LoVo (cell line): ENCODE measurements around the gene CRYBG2.

ENCODE experiments used
- DNase-seq: peaks from one replicate; pipeline ENCODE4 v3.0.0-alpha.2; 2016; ENCODE audit warnings: low spot score

Gene CRYBG2

DNA sequence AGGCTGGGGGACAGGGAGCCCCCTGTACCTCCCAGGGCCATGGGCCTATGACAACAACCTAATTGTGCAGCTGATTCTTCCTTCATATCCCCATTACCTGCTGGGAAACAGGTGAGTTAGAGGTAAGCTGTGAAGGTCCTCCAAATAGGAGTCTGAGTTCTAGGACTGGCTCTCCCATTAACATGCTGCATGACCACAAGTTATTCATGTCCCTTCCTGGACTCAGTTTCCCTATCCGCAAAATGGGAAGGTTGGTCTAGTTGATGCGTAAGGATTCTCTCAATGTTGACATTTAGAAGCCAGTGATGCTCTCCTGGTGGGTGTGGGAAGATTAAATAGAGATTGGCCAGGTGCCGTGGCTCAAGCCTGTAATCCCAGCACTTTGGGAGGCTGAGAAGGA is 14.6 kb upstream of the CRYBG2 start:
- DNase-seq: no peak

DNA sequence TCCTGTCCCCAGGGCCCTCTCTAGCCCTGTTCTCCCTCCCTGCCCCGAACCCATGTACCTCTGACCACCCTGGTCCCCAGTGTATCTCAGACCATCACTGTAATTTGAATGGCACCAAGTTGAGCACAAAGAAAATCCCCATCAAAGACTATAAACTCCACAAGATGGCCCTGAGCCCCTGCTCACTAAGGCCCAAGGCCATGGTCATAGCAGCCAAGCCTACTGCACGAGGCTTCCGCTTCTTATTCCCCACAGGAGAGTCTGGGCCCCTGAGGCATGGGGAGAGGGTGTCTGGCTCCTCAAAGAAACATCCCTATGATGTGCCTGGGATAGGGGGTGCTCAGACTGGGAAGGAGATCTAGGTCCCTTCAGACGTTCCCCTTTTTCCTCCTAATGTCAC is 14.1 kb upstream of the CRYBG2 start:
- no peak for DNase-seq

DNA sequence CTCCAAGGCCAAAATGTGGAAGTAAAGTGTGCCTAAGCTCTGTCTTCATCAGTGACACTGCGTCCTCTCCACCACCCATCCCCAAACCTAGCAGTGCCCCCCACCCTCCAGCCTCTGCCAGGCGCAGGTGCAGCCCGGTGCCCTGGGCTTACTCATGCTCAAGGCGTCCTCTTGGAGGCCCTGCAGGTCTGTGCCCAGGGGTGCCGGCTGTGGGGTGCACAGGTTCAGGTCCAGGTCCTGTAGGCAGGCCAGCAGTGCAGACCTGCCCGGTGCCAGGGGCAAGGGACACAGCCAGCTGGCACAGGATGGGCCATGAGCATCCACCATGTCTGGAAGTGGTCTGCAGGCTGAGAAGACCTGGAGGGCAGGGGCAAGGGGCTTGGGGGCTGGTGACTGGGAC is 13.5 kb upstream of the CRYBG2 start:
- DNase-seq: no peak

DNA sequence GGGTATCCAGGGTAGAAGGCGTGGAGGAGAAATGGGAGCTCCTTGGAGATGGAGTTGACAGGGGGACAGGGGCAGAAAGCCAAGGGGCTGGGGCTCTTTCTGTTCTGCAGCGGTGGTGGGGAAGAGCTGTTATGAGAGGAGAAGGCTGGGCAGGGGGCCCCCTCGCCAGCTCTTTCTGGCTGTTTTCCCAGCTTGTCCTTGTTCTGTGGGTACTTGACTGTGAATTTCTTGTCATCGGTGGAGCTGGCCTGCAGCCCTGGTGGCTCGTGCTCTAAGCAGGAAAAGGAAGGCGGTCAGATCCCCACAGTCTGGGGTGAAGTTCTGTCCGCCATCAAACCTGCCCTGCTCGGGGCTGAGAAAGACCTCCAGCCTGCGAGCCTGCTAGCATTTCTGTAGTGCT is 11.0 kb upstream of the CRYBG2 start:
- no peak for DNase-seq

DNA sequence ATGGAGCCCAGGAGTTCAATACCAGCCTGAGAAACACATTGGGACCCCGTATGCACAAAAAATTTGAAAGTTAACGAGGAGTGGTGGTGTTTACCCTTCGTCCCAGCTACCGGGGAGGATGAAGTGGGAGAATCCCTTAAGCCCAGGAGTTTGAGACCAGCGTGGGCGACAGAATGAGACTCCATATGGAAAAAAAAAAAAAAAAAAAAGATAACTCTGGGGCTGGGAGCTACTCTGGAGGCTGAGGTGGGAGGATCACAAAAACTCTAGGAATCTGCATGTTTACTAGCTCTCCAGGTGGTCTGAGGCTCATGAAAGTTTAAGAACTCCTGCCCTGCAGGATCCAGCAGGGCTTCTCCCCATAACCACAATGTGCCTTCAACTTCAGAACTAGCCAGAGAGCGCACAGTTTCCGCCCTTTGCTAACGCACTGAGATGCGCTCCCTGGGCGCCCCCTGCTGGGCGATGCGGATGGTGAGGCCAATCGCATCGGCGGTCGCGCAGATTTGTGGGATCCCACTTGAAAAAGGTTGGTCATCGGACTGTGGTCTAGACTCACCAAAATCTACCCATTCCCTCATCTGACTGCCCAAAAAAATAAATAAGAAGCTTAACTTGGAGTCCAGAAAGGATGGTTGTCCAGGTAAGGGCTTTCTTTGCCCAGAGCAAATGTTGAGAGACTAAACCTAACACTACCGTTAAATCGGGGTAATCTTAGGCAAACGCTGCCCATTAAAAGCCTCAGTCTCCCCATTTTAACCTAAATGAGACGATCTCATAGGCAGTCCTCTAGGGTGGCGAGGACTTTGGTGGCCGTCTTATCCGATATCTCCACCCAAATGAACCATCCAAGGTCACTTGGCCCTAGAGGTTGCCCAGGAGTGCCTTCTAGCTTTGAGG is 9.9 kb upstream of the CRYBG2 start:
- DNase-seq: peak; percentile 74

DNA sequence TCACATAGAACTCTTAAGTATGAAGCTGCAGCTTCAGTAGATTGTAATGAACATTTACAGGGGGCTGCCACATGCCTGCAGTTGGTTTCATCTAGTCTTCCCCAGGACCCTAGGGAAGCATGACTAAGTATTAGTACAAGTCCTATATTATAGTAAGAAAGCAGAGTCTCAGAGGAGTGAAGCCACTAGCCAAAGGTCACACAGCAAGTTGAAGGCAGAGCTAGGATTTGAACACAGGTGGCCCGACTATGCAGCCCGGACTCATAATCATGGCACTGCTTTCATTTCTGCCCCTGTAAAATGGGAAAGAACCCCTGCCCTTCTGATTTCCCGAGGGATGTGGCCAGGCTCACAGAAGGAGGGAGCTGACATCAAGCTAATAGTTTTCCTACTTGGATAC is 8.4 kb upstream of the CRYBG2 start:
- DNase-seq: no peak

DNA sequence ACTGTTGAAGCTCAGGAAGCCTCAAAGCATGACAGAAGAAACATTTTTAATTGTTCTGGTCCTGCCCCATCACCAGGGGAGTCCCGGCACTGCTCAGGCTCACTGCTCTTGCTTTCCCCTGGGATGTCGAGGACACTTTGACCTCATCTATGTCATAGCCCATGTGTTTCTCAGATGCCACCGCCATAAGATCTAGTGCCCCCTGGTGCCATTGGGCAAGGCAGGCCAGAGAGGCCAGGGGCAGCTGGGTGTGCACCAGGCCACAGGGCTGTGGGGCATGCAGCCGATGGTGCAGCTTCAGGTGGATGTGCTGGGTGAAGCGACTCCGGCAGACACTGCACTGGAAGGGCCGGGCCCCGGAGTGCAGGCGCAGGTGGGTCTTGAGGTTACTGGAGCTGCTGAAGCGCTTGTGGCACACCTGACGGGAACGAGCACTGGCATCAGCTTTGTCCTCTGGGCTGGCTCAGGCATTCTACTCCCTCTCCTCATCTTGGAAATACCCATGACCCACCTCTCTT is 7.7 kb upstream of the CRYBG2 start:
- no peak for DNase-seq

DNA sequence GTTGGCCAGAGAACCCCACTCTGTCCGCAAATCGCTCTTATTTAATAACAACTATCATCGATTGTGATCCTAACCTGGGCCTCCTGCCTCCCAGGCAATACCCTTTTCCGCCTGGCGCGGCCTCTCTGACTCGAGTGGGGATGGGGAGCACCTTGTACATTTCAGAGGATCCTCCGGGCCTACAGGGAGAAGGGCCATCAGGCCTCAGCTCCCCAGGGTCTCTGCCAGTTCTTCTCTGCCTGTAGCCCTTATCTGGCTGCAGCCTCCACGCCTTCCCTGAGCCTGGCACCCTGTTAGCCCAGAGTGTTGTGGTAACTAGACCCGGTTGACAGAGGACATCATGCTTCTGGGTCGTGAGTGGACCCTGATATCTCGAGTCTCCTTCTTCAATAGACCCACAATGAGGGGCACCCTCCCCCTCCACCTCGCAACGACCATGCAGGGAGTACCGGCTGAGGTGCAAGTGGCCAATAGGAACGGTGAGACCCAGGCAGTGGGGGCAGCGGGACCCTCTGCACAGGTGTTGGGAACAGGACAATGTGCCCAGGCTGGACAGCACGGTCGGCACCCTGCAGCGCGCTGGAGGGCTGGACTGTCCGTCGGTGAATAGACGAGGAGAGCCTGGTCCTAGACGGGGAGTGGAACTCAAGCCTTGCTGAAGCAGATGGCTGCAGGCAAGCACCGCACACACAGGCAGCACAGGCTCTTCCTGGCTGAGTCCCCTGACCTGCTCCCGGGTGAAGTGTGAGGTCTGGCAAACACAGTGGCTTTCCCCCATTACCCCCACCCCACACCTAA is 7.1 kb upstream of the CRYBG2 start:
- DNase-seq: no peak

DNA sequence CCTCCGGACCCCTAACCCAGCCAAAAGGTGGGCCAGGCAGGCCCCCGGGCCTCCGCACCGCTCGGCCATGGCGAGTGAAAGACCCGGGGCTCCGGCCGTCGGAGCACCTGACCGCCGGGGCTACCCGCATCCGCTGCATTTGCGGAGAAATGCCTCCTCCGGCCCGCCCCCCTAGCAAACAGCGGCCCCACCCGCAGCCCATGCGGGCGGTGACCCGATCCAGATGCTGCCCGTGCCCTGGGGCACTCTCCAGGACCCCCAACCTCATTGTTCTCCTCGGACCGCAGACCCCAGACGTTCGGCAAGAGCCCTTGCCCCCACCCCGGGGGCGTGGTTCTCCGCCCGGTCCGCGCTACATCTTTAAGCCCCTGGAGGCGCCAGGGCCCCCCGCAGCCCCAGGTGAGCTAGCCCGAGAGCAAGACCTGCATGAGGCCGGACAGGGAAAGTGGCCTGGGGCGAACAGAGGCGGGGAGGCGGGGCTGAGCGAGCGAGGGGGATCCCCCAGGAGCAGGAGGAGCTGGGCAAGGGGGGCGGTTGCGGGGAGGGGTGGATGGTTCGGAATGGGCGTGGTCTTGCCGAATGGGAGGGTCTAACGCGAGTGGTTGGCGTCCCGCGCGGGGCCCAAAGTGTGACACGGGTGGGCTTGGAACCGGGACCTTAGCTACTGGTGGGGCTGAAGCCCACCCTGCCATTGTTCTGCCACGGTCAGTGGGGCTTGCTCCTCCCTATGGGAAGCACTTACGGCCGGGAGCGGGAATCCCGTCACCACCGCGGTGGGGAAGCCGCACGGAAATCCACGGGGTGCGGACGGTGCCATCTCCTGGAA is 6.3 kb upstream of the CRYBG2 start:
- DNase-seq: no peak

DNA sequence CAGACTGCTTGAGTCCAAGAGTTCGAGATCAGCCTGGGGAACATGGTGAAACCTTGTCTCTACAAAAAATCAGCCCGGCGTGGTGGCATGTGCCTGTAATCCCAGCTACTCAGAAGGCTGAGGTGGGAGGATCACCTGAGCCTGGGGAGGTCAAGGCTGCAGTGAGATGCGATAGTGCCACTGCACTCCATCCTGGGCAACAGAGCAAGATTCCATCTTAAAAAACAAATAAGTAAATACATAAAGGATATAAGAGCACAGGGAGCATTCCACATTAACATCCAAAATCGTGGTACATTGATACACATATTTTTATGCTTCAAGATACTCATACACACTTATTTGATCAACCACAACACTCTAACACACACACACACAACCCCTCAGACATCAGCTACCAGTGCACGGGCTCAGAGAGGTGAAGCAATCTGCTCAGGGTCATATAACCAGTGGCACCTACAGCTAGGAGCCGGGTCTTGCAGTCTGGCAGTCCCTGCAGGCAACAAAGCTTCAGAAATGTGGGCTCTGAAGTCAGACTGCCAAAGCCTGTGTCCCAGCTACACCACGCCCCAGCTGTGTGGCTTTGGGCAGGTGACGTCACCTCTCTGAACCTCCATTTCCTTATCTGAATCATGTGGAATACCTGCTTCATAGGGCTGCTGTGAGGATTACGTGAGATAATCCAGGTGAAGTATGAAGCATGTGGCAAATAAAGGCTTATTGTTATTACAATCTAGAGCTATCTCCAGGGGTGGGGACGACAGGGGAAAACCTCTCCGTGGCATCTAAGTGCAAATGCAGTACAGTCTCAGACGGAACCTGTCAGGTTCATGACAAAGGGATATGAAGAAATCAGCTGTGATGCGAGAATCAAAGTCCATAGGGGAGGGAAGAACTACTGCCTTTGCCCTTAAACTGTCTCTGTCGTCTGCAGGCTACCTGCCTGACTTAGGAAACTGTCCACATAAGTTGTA is 4.8 kb upstream of the CRYBG2 start:
- peak; percentile 88 for DNase-seq

DNA sequence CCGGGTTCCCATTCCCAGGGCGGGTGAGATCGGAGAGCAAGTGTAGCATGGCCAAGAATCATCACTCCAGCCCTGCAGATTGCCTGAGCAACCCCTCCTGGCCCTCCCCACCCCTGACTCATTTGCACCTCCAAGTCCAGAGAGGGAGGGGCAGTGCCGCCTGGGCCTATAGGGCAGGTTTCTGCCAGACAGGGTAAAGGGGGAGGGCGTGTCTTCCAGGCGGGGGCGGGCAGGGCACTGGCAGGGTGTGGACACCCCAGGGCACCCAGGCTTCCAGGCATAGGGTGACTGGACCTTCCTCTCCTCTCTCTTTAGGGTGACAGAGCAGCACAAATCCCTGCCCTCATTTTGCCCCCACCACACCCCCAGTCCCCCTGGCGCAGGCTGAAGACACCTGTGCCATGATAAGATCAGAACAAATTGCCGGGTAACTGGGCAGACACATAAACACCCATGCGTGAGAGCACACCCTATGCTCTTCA is 3.2 kb upstream of the CRYBG2 start:
- peak; percentile 71 for DNase-seq

DNA sequence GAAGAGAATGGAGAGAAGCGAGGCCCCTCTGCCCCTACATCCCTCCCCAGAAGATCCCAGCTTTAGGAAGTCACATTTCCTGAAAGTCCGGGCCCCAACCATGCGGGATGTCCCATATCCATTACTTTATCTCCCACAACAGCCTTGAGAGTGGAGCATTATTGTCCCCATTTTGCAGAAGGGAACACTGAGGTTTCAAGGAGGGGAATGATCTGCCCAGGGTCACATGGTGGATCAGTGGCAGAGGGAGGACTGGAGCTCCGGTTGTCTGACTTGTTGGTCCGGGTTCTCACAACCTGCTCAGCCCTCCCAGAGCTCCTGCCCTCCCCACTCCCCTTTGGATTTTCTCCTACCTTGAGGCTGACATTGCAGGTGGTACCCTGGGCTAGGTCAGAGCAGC is 2.2 kb upstream of the CRYBG2 start:
- DNase-seq: no peak

DNA sequence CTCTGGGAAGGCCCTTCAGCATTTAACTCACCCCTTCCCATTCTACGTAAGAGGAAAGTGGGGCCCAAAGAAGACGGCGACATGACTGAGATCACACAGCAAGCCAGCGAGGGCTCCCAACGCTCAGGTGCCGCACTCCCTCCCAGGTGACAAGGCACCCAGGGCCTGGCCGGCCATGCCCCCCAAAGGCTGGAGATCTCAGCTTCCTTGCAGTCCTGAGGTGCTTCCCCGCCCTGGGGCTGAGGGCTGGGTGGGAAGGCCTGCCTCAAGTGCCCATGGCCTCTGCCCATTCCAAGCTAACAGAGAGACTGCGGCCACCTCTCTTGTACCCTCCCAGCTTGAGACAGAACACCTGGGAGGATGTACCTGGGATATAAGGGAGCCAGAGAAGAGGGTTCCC is 1.0 kb upstream of the CRYBG2 start:
- DNase-seq: no peak

DNA sequence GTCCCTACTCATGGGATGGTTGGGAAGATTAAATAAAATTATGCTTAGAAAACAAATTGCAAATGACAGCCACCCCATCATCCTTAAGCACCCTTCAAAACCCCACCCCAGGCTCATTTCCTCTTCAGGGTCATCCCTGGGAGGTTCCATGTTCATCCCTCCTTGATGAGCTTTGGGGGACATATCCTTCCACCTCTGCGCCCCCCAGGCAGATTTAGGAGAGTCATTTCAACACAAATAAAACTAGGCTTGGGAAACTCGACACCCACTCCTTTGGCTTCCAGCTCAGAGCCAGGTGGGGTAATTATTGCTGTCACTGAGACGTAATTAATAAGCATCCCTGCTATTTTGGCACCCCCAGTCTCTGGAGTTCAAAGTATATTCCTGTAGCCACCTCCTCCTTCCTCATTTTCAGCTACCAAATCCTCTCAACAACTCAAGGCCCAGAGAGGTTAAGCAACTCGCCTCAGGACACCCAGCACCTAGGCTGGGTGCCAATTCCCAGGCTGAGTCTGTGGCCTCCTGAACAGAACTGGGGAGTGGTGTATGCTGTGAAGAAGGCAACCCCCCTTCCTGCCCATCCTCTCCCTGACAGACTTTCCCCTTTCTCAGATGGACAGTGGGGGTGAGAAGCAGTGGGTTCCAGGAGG is 595 bp downstream of the CRYBG2 start:
- DNase-seq: no peak

DNA sequence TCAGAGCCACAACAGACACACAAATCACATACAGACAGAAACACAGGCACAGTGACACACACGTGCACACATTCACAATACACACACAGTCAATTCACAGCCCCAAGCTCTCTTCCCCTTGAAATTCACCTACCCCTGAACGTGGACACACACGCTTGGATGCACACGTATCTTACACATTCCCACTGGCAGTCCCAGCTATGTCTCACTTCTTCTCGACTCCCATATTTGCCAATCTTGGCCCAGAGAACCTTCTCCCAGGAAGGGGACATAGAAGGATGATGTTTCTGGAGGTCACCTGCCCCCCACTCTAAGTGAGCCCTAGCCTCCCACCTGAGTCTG is 1.6 kb downstream of the CRYBG2 start:
- no peak for DNase-seq

DNA sequence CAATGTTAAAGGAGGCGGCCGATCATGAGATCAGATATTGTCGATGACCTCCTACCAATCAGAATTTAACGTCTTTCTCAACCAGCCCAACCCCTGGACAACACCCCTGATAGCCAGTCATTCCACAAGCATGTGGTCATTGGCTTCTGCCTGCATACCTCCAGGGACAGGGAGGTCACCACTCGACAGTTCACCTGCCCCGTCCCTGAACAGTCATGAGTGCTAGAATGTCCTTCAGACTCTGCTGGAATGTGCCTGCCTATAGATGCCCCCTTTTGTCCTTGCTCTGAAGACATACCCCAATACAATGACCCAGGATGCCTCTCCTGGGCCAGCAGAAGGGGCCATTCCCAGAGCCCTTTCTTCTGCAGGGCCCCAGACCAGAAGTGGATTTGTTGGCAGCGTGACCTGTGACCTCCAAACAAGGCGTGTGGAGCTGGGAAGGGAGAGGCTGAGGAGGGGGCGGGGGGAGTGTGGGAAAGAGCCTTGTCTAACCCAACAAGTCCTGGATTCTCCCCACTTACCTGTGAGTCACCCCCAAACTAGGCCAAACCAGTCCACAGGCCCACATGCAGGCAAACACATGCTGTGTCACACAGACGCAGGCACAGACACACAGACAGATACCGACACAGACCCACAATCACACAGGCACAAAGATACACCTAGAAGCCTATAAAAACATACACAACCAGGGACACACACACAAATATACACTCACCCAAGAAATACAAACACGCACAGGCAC is 2.2 kb downstream of the CRYBG2 start:
- peak; percentile 78 for DNase-seq

DNA sequence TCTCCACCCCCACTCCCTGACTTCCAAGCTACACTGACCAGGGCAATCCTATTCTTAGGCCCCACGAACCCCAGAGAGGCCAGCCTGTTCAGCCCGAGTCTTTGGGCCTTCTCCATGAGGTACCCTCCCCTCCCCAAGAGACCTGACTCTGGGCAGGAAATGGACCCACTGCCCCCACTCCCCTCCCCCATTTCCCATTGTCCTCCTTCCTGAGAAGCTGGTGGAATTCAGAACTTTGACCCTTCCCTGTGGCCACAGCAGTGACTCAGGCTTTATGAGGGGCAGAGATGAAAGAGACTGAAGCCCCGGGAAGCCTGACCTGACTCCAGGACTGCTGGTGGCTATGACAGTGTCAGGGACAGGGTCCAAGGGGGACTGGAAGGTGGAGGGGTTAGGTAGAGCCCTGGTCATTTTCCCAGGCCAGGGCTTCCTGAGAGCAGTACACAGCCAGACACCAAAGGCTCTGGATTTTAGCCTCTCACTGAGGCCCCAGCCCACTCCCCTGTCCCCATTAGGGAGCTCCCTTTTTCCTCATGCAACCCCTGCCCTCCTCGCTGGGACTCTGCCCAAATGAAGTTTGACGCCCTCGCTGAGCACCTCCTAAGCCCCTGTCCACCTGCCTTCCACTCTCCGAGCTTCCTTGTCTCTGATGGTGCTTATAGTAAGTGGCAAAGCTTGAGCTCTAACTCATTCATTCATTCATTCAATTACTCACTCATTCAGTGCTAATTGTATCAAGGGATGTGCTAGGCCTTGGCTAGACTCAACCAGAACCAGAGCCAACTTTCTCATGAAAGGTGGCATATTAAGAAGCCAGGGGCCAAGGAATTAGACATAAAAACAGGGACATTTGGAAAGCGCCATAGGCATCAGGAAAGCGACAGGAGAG is 3.0 kb downstream of the CRYBG2 start:
- peak; percentile 74 for DNase-seq

DNA sequence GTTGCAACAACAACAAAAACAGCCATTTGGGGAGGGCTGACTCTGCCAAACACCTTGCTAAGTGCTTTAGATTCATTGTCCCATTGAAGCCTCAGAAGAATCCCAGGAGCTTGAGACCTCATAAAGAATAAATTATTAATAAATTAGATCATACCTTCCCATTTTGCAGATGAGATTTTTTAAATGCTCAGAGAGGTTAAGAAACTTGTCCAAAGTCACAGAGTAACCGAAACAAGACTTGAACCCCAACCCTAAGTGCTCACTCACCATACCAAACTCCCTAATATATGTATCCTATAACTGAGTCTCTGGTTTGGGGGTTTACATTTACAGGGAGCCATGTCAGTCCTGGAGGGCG is 3.6 kb downstream of the CRYBG2 start:
- peak; percentile 11 for DNase-seq

DNA sequence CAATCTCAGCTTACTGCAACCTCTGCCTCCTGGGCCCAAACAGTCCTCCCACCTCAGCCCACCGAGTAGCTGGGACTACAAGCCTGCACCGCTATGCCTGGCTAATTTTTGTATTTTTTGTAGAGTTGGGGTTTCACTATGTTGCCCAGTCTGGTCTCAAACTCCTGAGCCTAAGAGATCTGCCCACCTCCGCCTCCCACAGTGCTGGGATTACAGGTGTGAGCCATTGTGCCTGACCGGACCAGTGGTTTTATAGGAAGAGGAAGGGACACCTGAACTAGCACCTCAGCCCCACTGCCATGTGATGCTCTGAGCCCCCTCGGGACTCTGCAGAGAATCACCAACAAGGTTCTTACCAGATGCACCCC is 4.1 kb downstream of the CRYBG2 start:
- DNase-seq: no peak
